Skeletal muscle cell (primary cell): Measurements from ENCODE around the gene TEAD4.

Experiments
- DNase-seq: peaks from one replicate; pipeline ENCODE4 v3.0.0-alpha.2; 2010; ENCODE audit warnings: low read depth
- H3K4me3 ChIP-seq: 2 replicates; pipeline ENCODE4 v1.5.1; 2011; ENCODE audit warnings: low read depth, mild to moderate bottlenecking, control low read depth, low read length, moderate library complexity

The TEAD4 gene

GRCh38 chr12:2959192-2959504 is at the start of gene TEAD4:
TEAD4 (plus strand) TSS chr12:2959397.
- DNase-seq = no peak

GRCh38 chr12:2912216-2912575 is 47.0 kb upstream of the TEAD4 start:
- no peak overlapping the region for H3K4me3 ChIP-seq
- DNase-seq = no peak

More at GRCh38 chr12:2959192-2959504, at the start of gene TEAD4:
- peak within 1 kb of the TSS; percentile 75 for H3K4me3 ChIP-seq

- DNase-seq = no peak
- no peak overlapping the region for H3K4me3 ChIP-seq
Observed at GRCh38 chr12:2919249-2919648, 39.9 kb upstream of the TEAD4 start.

- DNase-seq = no peak
- H3K4me3 ChIP-seq = no peak overlapping the region
Observed at GRCh38 chr12:2922329-2922728, 36.9 kb upstream of the TEAD4 start.

GRCh38 chr12:2923057-2923456 is 36.1 kb upstream of the TEAD4 start:
- DNase-seq = no peak
- no peak overlapping the region for H3K4me3 ChIP-seq

- no peak overlapping the region for H3K4me3 ChIP-seq
- no peak for DNase-seq
Observed at GRCh38 chr12:2924019-2924418, 35.2 kb upstream of the TEAD4 start.

GRCh38 chr12:2925322-2925995 is 33.7 kb upstream of the TEAD4 start:
- no peak overlapping the region for H3K4me3 ChIP-seq

GRCh38 chr12:2930865-2931264 is 28.3 kb upstream of the TEAD4 start:
- DNase-seq = no peak
- H3K4me3 ChIP-seq = no peak overlapping the region

More at GRCh38 chr12:2925322-2925995, 33.7 kb upstream of the TEAD4 start:
- DNase-seq = no peak

GRCh38 chr12:2933586-2933985 is 25.6 kb upstream of the TEAD4 start:
- DNase-seq = no peak
- no peak overlapping the region for H3K4me3 ChIP-seq

- no peak for DNase-seq
- H3K4me3 ChIP-seq = no peak overlapping the region
Observed at GRCh38 chr12:2934371-2934770, 24.8 kb upstream of the TEAD4 start.

- no peak for DNase-seq
- H3K4me3 ChIP-seq = no peak overlapping the region
Observed at GRCh38 chr12:2936301-2936700, 22.9 kb upstream of the TEAD4 start.

- H3K4me3 ChIP-seq = no peak overlapping the region
- no peak for DNase-seq
Observed at GRCh38 chr12:2937500-2937899, 21.7 kb upstream of the TEAD4 start.

- no peak overlapping the region for H3K4me3 ChIP-seq
- no peak for DNase-seq
Observed at GRCh38 chr12:2939191-2939590, 20.0 kb upstream of the TEAD4 start.

- H3K4me3 ChIP-seq = no peak overlapping the region
- no peak for DNase-seq
Observed at GRCh38 chr12:2940564-2940963, 18.6 kb upstream of the TEAD4 start.

- DNase-seq = no peak
- H3K4me3 ChIP-seq = no peak overlapping the region
Observed at GRCh38 chr12:2941524-2941923, 17.7 kb upstream of the TEAD4 start.

GRCh38 chr12:2944401-2945047 is 14.7 kb upstream of the TEAD4 start:
- no peak for DNase-seq
- no peak overlapping the region for H3K4me3 ChIP-seq

- H3K4me3 ChIP-seq = no peak overlapping the region
- no peak for DNase-seq
Observed at GRCh38 chr12:2949411-2949810, 9.8 kb upstream of the TEAD4 start.

- H3K4me3 ChIP-seq = no peak overlapping the region
- no peak for DNase-seq
Observed at GRCh38 chr12:2955888-2956287, 3.3 kb upstream of the TEAD4 start.

GRCh38 chr12:2957816-2958431 is 1.3 kb upstream of the TEAD4 start:
- no peak for DNase-seq

GRCh38 chr12:2958432-2959191 is 585 bp upstream of the TEAD4 start:
- no peak for DNase-seq
- peak overlapping the region; percentile 75 for H3K4me3 ChIP-seq

More at GRCh38 chr12:2957816-2958431, 1.3 kb upstream of the TEAD4 start:
- H3K4me3 ChIP-seq = peak overlapping the region; percentile 75
